Epithelial cell of proximal tubule (primary cell): Measurements from ENCODE around the gene U2AF1L4. TPM values are rescaled to one million over a fixed set of nuclear protein-coding genes. Genes with fewer than 3 reads are reported as not detected.

Source experiments
- DNase-seq: peaks from one replicate; pipeline ENCODE4 v3.0.0-alpha.2; 2011; ENCODE audit warnings: low read depth
- H3K4me3 ChIP-seq: 2 replicates; pipeline ENCODE4 v1.5.1; 2011; ENCODE audit warnings: low read depth, mild to moderate bottlenecking, low read length
- total RNA-seq: library from RNA; depleted of rRNA; stranded (reverse); fragments of >200 nt; gene quantifications from 2 replicates; pipeline ENCODE4 v1.2.3, GENCODE V29; 2015
- TF ChIP-seq, protein P1 (sequence below): conservative IDR thresholded peaks from 2 replicates; pipeline ENCODE4 v1.5.1; 2012; ENCODE audit warnings: low read depth, mild to moderate bottlenecking, low read length

The U2AF1L4 gene
- total RNA-seq, 1 donor from 2014 or later = 5.9 TPM

- TF ChIP-seq, protein P1, sequence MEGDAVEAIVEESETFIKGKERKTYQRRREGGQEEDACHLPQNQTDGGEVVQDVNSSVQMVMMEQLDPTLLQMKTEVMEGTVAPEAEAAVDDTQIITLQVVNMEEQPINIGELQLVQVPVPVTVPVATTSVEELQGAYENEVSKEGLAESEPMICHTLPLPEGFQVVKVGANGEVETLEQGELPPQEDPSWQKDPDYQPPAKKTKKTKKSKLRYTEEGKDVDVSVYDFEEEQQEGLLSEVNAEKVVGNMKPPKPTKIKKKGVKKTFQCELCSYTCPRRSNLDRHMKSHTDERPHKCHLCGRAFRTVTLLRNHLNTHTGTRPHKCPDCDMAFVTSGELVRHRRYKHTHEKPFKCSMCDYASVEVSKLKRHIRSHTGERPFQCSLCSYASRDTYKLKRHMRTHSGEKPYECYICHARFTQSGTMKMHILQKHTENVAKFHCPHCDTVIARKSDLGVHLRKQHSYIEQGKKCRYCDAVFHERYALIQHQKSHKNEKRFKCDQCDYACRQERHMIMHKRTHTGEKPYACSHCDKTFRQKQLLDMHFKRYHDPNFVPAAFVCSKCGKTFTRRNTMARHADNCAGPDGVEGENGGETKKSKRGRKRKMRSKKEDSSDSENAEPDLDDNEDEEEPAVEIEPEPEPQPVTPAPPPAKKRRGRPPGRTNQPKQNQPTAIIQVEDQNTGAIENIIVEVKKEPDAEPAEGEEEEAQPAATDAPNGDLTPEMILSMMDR = no peak
- DNase-seq = no peak
- H3K4me3 ChIP-seq = no peak overlapping the region
These were observed 39.5 kb upstream of the U2AF1L4 start for GRCh38 chr19:35784503-35785338.

- TF ChIP-seq, protein P1 = no peak
- DNase-seq = no peak
- no peak overlapping the region for H3K4me3 ChIP-seq
These were observed 38.5 kb upstream of the U2AF1L4 start for GRCh38 chr19:35783469-35784434.

DNA sequence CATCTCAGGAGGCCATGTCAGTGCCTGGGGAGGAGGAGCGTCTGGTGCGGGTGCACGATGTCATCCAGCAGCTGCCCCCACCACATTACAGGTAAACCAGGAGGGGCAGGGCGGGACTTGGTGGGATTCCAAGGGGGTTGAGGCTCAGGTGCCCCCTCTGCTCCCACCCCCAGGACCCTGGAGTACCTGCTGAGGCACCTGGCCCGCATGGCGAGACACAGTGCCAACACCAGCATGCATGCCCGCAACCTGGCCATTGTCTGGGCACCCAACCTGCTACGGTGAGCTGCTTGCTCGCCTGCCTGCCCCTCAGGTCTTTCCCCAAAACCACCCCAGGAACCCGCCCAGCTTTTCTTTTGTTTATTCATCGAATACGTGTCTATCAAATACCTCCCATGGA, 37.4 kb upstream of the U2AF1L4 start:
- TF ChIP-seq, protein P1 = no peak
- no peak overlapping the region for H3K4me3 ChIP-seq
- DNase-seq = no peak

- TF ChIP-seq, protein P1 = no peak
- no peak overlapping the region for H3K4me3 ChIP-seq
- no peak for DNase-seq
These were observed 36.4 kb upstream of the U2AF1L4 start for GRCh38 chr19:35781650-35782049.

- H3K4me3 ChIP-seq = no peak overlapping the region
- TF ChIP-seq, protein P1 = no peak
- no peak for DNase-seq
These were observed 35.5 kb upstream of the U2AF1L4 start for GRCh38 chr19:35780717-35781116.

DNA sequence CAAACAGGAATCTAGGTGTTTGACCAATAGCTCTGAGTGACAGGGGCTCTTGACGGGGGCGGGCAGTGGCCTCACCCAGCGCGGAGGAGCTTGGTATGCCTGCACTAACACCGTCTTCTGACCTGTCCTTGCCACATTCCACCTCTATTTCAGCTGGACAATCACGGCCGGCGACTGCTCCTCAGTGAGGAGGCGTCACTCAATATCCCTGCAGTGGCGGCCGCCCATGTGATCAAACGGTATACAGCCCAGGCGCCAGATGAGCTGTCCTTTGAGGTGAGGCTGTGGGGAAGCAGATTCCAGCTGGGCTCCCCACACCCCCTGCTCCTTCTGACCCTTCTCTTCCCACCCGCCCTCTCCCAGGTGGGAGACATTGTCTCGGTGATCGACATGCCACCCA, 34.8 kb upstream of the U2AF1L4 start:
- TF ChIP-seq, protein P1 = no peak
- DNase-seq = no peak
- no peak overlapping the region for H3K4me3 ChIP-seq
